MCF 10A (cell line): ENCODE results near the gene SASH1. TPM values are rescaled to one million over a fixed set of nuclear protein-coding genes. Genes with fewer than 3 reads are reported as not detected.

Experiments
- BruUV-seq: library from RNA; stranded (reverse); fragments of 400-500 nt; replicated peaks from 2 replicates; lab custom pipeline; 2021; lab: Mats Ljungman, UMichigan
- CTCF ChIA-PET: fragments of 300-600 bp; sonication (Branson Sonifier 250); formaldehyde crosslinking; extraction: SDS; loops from one replicate; lab custom pipeline; 2021; ENCODE audit warnings: antibody characterized with exemption, inconsistent platforms; lab: Yijun Ruan, JAX
- POLR2A ChIA-PET: fragments of 300-600, 350-650 bp; sonication (Branson Sonifier 250); formaldehyde crosslinking; extraction: SDS; loops from one replicate; lab custom pipeline; 2020; ENCODE audit warnings: antibody characterized with exemption, inconsistent platforms; lab: Yijun Ruan, JAX
- DNase-seq: peaks from one replicate; pipeline ENCODE4 v3.0.0-alpha.2; 2018; ENCODE audit not compliant: unreplicated experiment
- H3K27ac Mint-ChIP-seq: one replicate; pipeline ENCODE4 v1.8.0; 2022; ENCODE audit warnings: mild to moderate bottlenecking, low read depth, mixed read lengths; ENCODE audit not compliant: unreplicated experiment
- H3K27me3 Mint-ChIP-seq: one replicate; pipeline ENCODE4 v1.8.0; 2022; ENCODE audit warnings: mixed read lengths; ENCODE audit not compliant: insufficient read depth, unreplicated experiment
- H3K36me3 Mint-ChIP-seq: one replicate; pipeline ENCODE4 v1.8.0; 2022; ENCODE audit warnings: mild to moderate bottlenecking, moderate library complexity, mixed read lengths; ENCODE audit not compliant: insufficient read depth, unreplicated experiment
- H3K4me1 Mint-ChIP-seq: one replicate; pipeline ENCODE4 v1.8.0; 2022; ENCODE audit warnings: mixed read lengths; ENCODE audit not compliant: insufficient read depth, unreplicated experiment
- H3K4me3 Mint-ChIP-seq: one replicate; pipeline ENCODE4 v1.8.0; 2022; ENCODE audit warnings: mild to moderate bottlenecking, moderate library complexity, mixed read lengths; ENCODE audit not compliant: unreplicated experiment
- H3K9me3 Mint-ChIP-seq: one replicate; pipeline ENCODE4 v1.8.0; 2022; ENCODE audit warnings: mixed read lengths; ENCODE audit not compliant: unreplicated experiment
- intact Hi-C: fragments of 100-400 bp; cut with micrococcal nuclease; formaldehyde crosslinking; loops from 2 replicates; pipeline ENCODE4 v1.14.1; 2022
- total RNA-seq: library from RNA; stranded (reverse); gene quantifications from 2 replicates; pipeline ENCODE4 v1.2.3, GENCODE V29; 2022
- TF ChIP-seq, protein P1 (sequence below): fragments of 200-600 bp; IDR thresholded peaks from one replicate; pipeline ENCODE4 v1.8.0; 2022; ENCODE audit warnings: antibody characterized with exemption, mild to moderate bottlenecking; ENCODE audit not compliant: unreplicated experiment

SASH1 gene
- total RNA-seq, 1 experiment from 2014 or later = 18.4 TPM

DNA sequence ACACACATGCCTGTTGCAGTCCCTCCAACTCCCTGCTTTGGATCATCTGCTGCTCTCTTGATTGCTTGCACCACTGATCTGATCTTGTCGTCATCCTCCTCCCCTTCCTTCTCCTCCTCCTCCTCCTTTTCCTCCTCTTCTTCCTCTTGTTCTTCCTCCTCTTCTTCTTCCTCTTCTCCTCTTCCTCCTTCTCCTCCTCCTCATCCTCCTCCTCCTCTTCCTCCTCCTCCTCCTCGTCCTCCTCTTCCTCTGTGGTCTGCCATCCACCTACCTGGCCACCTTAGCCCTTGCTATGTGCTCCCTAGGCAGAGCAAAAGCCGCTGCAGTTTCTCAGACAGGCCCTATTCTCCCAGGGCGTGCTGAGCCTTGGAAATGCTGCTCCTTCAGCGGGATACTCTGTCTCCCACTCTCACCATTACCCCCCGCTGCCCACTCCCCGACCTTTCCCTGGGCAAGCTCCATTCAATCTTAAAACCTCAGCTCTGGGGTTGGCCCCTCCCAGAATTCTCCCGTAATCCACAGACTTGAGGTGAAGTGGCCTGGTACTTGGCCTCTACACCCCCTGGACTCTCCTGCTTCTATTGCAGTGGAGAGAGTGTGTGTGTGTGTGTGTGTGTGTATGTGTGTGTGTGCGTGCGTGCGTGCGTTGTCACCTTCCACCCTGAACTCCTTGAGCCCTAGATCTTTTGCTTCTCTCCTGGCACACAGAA, 105.0 kb downstream of the SASH1 start:
- TF ChIP-seq, protein P1, sequence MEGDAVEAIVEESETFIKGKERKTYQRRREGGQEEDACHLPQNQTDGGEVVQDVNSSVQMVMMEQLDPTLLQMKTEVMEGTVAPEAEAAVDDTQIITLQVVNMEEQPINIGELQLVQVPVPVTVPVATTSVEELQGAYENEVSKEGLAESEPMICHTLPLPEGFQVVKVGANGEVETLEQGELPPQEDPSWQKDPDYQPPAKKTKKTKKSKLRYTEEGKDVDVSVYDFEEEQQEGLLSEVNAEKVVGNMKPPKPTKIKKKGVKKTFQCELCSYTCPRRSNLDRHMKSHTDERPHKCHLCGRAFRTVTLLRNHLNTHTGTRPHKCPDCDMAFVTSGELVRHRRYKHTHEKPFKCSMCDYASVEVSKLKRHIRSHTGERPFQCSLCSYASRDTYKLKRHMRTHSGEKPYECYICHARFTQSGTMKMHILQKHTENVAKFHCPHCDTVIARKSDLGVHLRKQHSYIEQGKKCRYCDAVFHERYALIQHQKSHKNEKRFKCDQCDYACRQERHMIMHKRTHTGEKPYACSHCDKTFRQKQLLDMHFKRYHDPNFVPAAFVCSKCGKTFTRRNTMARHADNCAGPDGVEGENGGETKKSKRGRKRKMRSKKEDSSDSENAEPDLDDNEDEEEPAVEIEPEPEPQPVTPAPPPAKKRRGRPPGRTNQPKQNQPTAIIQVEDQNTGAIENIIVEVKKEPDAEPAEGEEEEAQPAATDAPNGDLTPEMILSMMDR = no peak
- Mint-ChIP-seq H3K27me3 (no peaks in the 10 kb centered on the region), H3K4me1 (peaks cover 9% of the 10 kb centered on the region), H3K36me3 (peaks cover 12% of the 10 kb centered on the region), H3K9me3 (no peaks in the 10 kb centered on the region), H3K4me3 (no peak overlapping the region), H3K27ac (no peak overlapping the region)
- no TSS peak for BruUV-seq
- CTCF ChIA-PET = interaction anchor here (1.1 kb wide), 1 partner anchor 270 kb away, joined by 8 read pairs; no protein-coding TSS in a partner anchor
- DNase-seq = no peak
- intact Hi-C loops = no loop called here
- POLR2A ChIA-PET = no interaction called here

DNA sequence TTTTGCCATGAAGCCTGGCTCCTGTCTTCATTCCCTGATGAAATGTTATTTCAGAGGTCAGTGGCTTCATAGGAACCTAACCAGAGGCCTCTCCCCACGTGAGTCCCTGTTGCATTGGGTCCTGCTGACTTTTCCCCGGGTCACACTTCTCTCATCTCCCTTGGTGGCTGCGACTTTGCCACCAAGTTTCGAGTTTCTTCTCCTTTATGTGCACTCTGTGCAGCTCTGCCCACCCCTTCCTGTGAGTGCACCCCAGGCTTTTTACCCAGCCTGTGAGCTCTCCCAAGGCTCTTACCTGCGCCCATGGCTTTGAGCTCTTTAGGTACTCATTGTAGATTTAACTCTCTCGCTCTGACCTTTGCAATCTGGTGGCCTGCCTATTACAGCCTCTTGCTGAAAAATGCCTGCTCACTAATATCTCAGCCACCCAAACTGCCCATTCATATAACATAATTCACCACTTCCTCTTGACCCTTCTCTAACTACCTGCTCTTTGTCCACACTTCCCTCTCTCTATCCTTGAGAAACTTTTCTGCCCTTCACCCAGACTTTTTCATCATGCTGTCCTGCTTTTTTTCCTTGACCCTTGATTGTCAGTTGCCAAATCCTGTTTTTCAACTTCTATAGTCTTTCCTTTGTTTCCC, 105.9 kb downstream of the SASH1 start:
- no peaks in the 10 kb centered on the region for H3K27me3 Mint-ChIP-seq
- no peak overlapping the region for H3K4me3 Mint-ChIP-seq
- ChIA-PET POLR2A (no interaction called here), CTCF (interaction anchor here (0.6 to 1.1 kb wide), 2 partner anchors 182 to 271 kb away, joined by 3 to 8 read pairs; no protein-coding TSS in a partner anchor)
- peaks cover 9% of the 10 kb centered on the region for H3K4me1 Mint-ChIP-seq
- intact Hi-C loops = no loop called here
- H3K27ac Mint-ChIP-seq = no peak overlapping the region
- peaks cover 13% of the 10 kb centered on the region for H3K36me3 Mint-ChIP-seq
- no peak for DNase-seq
- BruUV-seq = no TSS peak
- TF ChIP-seq, protein P1 = no peak
- no peaks in the 10 kb centered on the region for H3K9me3 Mint-ChIP-seq

DNA sequence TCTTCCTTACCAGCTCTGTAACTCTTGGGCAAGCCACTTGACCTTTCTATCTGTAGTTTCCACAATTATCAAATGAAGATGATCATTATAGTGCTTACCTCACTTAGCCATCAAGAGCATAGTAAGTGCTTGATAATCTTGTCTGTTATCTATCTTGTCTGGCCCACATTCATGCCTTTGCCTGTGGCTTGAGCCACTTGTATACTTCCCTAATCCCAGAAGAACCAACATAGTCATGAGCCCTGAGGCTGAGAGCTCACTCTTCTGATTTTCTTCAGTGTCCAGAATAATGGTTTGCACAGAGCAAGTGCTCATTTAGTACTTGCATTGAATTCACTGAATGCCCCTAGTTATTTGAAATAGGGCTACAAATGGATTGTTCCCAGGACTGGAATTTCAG, 108.2 kb downstream of the SASH1 start:
- no peaks in the 10 kb centered on the region for H3K9me3 Mint-ChIP-seq
- DNase-seq = no peak
- peaks cover 13% of the 10 kb centered on the region for H3K36me3 Mint-ChIP-seq
- intact Hi-C loops = no loop called here
- H3K27me3 Mint-ChIP-seq = no peaks in the 10 kb centered on the region
- TF ChIP-seq, protein P1 = no peak
- BruUV-seq = no TSS peak
- POLR2A ChIA-PET = interaction anchor here (0.9 kb wide), 1 partner anchor 109 kb away, joined by 4 read pairs; the partner anchor contains the start of gene SASH1
- CTCF ChIA-PET = interaction anchor here (0.7 to 1.2 kb wide), 2 partner anchors 274 to 304 kb away, joined by 3 read pairs; no protein-coding TSS in a partner anchor
- H3K4me3 Mint-ChIP-seq = no peak overlapping the region
- no peak overlapping the region for H3K27ac Mint-ChIP-seq
- peaks cover 9% of the 10 kb centered on the region for H3K4me1 Mint-ChIP-seq

DNA sequence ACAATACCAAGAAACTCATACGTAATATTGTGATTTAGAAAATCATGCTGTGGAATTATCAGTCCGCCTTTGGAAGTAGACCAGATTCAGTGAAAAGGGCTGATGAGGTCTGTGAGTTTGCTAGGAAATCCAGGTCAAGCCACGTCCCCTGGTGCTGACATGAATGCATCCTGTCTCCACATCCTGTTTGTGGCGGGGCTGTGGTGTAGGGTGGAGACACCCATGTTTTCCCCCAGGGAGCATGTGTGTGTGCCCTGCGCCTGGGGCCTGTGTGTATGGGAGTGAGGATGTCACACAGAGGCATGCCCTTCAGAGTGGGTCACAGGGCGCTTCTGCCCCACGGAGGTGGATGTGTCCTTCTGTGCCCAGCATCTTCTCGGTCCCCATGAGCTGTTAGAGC, 109.1 kb downstream of the SASH1 start:
- no peak overlapping the region for H3K27ac Mint-ChIP-seq
- no TSS peak for BruUV-seq
- CTCF ChIA-PET = interaction anchor here (0.6 to 1.2 kb wide), 4 partner anchors 17 to 274 kb away, joined by 3 read pairs; no protein-coding TSS in a partner anchor
- no peak for DNase-seq
- H3K4me3 Mint-ChIP-seq = no peak overlapping the region
- peaks cover 13% of the 10 kb centered on the region for H3K36me3 Mint-ChIP-seq
- no peaks in the 10 kb centered on the region for H3K9me3 Mint-ChIP-seq
- peaks cover 9% of the 10 kb centered on the region for H3K4me1 Mint-ChIP-seq
- POLR2A ChIA-PET = interaction anchor here (0.9 kb wide), 1 partner anchor 109 kb away, joined by 4 read pairs; the partner anchor contains the start of gene SASH1
- TF ChIP-seq, protein P1 = no peak
- no peaks in the 10 kb centered on the region for H3K27me3 Mint-ChIP-seq
- intact Hi-C loops = no loop called here
